Measurements from ENCODE around the gene C8G. TPM values are rescaled to one million over a fixed set of nuclear protein-coding genes. Genes with fewer than 3 reads are reported as not detected.

C8G gene
- total and polyA plus RNA-seq, 2 of the 4 experiments (the other 2 are of a cell fraction) = 0.80 TPM; not detected in 1

GRCh38 chr9:136916330-136917184, 28.5 kb upstream of the C8G start:
- H3K4me3 ChIP-seq (ENCODE audit: insufficient read depth, low read depth, low read length) = no peak overlapping the region
- H3K27me3 ChIP-seq (ENCODE audit: control insufficient read depth, insufficient read depth, low read length) = no peaks in the 10 kb centered on the region
- no peak overlapping the region for H3K9ac ChIP-seq (ENCODE audit: low read depth, low read length)
- ChIA-PET CTCF (no interaction called here), POLR2A (ENCODE audit: unreplicated experiment) (no interaction called here)
- no peak overlapping the region for H2BK5ac ChIP-seq (ENCODE audit: low read depth, low read length, poor library complexity, severe bottlenecking)
- BruUV-seq (replicated peaks) = no TSS peak
- intact Hi-C loops (cut with micrococcal nuclease) = no loop called here
- no peak overlapping the region for H3K23ac ChIP-seq (ENCODE audit: low read depth, low read length)
- TF ChIP-seq NFE2L2 (IDR thresholded peaks at IDR 0.05; ENCODE audit: low read depth, low read length) (no peak), RCOR1 (IDR thresholded peaks at IDR 0.05; ENCODE audit: insufficient replicate concordance, low read length) (no peak), BHLHE40 (IDR thresholded peaks at IDR 0.05; ENCODE audit: low read depth, low read length) (no peak), RAD21 (IDR thresholded peaks at IDR 0.05; ENCODE audit: low read length) (no peak), MAZ (IDR thresholded peaks at IDR 0.05; ENCODE audit: borderline replicate concordance, low read depth, low read length) (no peak)
- dilution Hi-C loops (cut with HindIII; ENCODE audit: low sequenced_read_pairs, unreplicated experiment) = no loop called here
- no peaks in the 10 kb centered on the region for H3K9me3 ChIP-seq (ENCODE audit: control insufficient read depth, insufficient read depth, low read length)
- H3K27ac ChIP-seq (ENCODE audit: insufficient read depth, low read length) = no peak overlapping the region
- H3K4me1 ChIP-seq (ENCODE audit: control insufficient read depth, insufficient read depth, low read length) = no peaks in the 10 kb centered on the region
- H4K91ac ChIP-seq (ENCODE audit: insufficient read depth, low read depth, low read length) = no peak overlapping the region
- H2AK5ac ChIP-seq (ENCODE audit: low read depth, low read length) = no peak overlapping the region
- H3K56ac ChIP-seq (ENCODE audit: extremely low read depth, insufficient read depth, low read length) = no peak overlapping the region
- H3K36me3 ChIP-seq (ENCODE audit: control insufficient read depth, insufficient read depth, low read length) = peaks cover 34% of the 10 kb centered on the region
- H4K20me1 ChIP-seq (ENCODE audit: insufficient read depth, low read length) = peaks cover 5% of the 10 kb centered on the region
- DNase-seq (no peak), ATAC-seq (ENCODE audit: low read depth) (no peak)
- no peaks in the 10 kb centered on the region for H3K9me1 ChIP-seq (ENCODE audit: insufficient read depth, low read length)
- H2AFZ ChIP-seq (replicated peaks; ENCODE audit: low read length, poor library complexity) = no peak overlapping the region
- H4K5ac ChIP-seq (ENCODE audit: low read depth, low read length) = no peak overlapping the region
- no peak overlapping the region for H3K4me2 ChIP-seq (ENCODE audit: low read depth, low read length)
- in situ Hi-C loops (cut with MboI; ENCODE audit: low sequenced_read_pairs) = no loop called here
- H3K14ac ChIP-seq (replicated peaks; ENCODE audit: low read depth, low read length) = no peak overlapping the region
- WGBS, 2 experiments (ENCODE audit: extremely low coverage in 2 of 2, insufficient read length in 1 of 2) = 92% methylated on average over 21 of the region's 32 CpGs; no CpG with 5 or more reads in 1 of the 2 experiments
- no peak overlapping the region for H3K4ac ChIP-seq (ENCODE audit: low read depth, low read length)
- H3K79me1 ChIP-seq (ENCODE audit: low read depth in 1 of 2, low read length in 2 of 2) = peaks cover 6 to 20% of the 10 kb centered on the region in 2 experiments; a peak in 3 of 4 replicates
- H3K18ac ChIP-seq (ENCODE audit: low read depth, low read length) = no peak overlapping the region
- no peak overlapping the region for H2BK120ac ChIP-seq (ENCODE audit: low read depth, low read length)
- H4K8ac ChIP-seq (ENCODE audit: low read depth in 2 of 2, low read length in 2 of 2) = no peak overlapping the region
- H2BK20ac ChIP-seq (ENCODE audit: low read depth, low read length) = no peak overlapping the region
- no peak overlapping the region for H2AK9ac ChIP-seq (replicated peaks; ENCODE audit: low read depth, low read length, poor library complexity)
- H2BK15ac ChIP-seq (ENCODE audit: low read depth, low read length) = no peak overlapping the region

Measured in IMR-90 (cell line).